Keratinocyte (primary cell): Measurements from ENCODE around the gene EMILIN1. TPM values are rescaled to one million over a fixed set of nuclear protein-coding genes. Genes with fewer than 3 reads are reported as not detected.
A peak's percentile ranks its signal among the peaks of the same experiment; 100 is the strongest.

Source experiments
- DNase-seq: peaks from one replicate; pipeline ENCODE4 v3.0.0-alpha.2; 2011; ENCODE audit warnings: low read depth, missing footprints, low spot score
- FAIRE-seq: peaks from 2 replicates; lab custom pipeline; 2011; peaks lifted over from hg19 to GRCh38; lab: Jason Lieb, UNC
- H2AFZ ChIP-seq: 2 replicates; pipeline ENCODE4 v1.6.0; 2012; ENCODE audit warnings: low read length, control low read depth, inconsistent platforms; ENCODE audit not compliant: control insufficient read depth
- H3K27ac ChIP-seq: 2 replicates; pipeline ENCODE4 v1.5.1; 2011; ENCODE audit warnings: low read length; ENCODE audit not compliant: control insufficient read depth, insufficient read depth
- H3K27me3 ChIP-seq: 3 replicates; pipeline ENCODE4 v1.6.0; 2011; ENCODE audit warnings: low read length; ENCODE audit not compliant: control insufficient read depth, insufficient read depth; ENCODE audit errors: extremely low read depth
- H3K36me3 ChIP-seq, 2 experiments: 2 replicates in 1 of 2; 3 replicates in 1 of 2; pipeline ENCODE4 v1.5.1; 2011; ENCODE audit warnings: low read length in 2 of 2, mild to moderate bottlenecking in 1 of 2; ENCODE audit not compliant: control insufficient read depth in 2 of 2, insufficient read depth in 2 of 2; ENCODE audit errors: extremely low read depth in 1 of 2
- H3K4me1 ChIP-seq: 3 replicates; pipeline ENCODE4 v1.5.1; 2011; ENCODE audit warnings: low read length; ENCODE audit not compliant: control insufficient read depth, insufficient read depth; ENCODE audit errors: extremely low read depth
- H3K4me2 ChIP-seq: 3 replicates; pipeline ENCODE4 v1.6.0; 2011; ENCODE audit warnings: low read depth, low read length; ENCODE audit not compliant: control insufficient read depth, insufficient read depth; ENCODE audit errors: extremely low read depth
- H3K4me3 ChIP-seq, 3 experiments: fragments of 200-600 bp in 1 of 3; sonication (generic) in 1 of 3; 2 replicates in 2 of 3; 3 replicates in 1 of 3; pipeline ENCODE4 v1.5.1; 2011 to 2016; ENCODE audit warnings: low read length in 3 of 3, mild to moderate bottlenecking in 3 of 3, control low read depth in 2 of 3, inconsistent platforms in 1 of 3, low read depth in 1 of 3, mixed read lengths in 1 of 3, mixed run types in 1 of 3, moderate library complexity in 1 of 3; ENCODE audit not compliant: control insufficient read depth in 2 of 3, insufficient read depth in 2 of 3; ENCODE audit errors: extremely low read depth in 1 of 3
- H3K79me2 ChIP-seq: 2 replicates; pipeline ENCODE4 v1.6.0; 2012; ENCODE audit warnings: low read length; ENCODE audit not compliant: control insufficient read depth, insufficient read depth
- H3K9ac ChIP-seq: 3 replicates; pipeline ENCODE4 v1.6.0; 2011; ENCODE audit warnings: low read length; ENCODE audit not compliant: control insufficient read depth, insufficient read depth; ENCODE audit errors: extremely low read depth
- H3K9me1 ChIP-seq: 3 replicates; pipeline ENCODE4 v1.6.0; 2011; ENCODE audit warnings: low read length; ENCODE audit not compliant: control insufficient read depth, insufficient read depth; ENCODE audit errors: extremely low read depth
- H3K9me3 ChIP-seq: 2 replicates; pipeline ENCODE4 v1.5.1; 2012; ENCODE audit warnings: low read depth, low read length; ENCODE audit not compliant: control insufficient read depth
- H4K20me1 ChIP-seq: 3 replicates; pipeline ENCODE4 v1.6.0; 2011; ENCODE audit warnings: low read length; ENCODE audit not compliant: control insufficient read depth, insufficient read depth; ENCODE audit errors: extremely low read depth
- EZH2 ChIP-seq: IDR thresholded peaks from one replicate; pipeline ENCODE4 v1.6.1; 2012; ENCODE audit warnings: inconsistent platforms, mild to moderate bottlenecking, low read length, moderate library complexity
- dilution Hi-C: fragments of 300-500 bp; cut with MboI; formaldehyde crosslinking; loops from one replicate; pipeline ENCODE4 v1.7.0; 2020; ENCODE audit warnings: low sequenced_read_pairs; ENCODE audit not compliant: extremely low pct_ligation_motif_present
- polyA plus RNA-seq, 5 experiments: library from polyadenylated mRNA; depleted of rRNA in 3 of 5; stranded (reverse) in 3 of 5; stranded (forward) in 1 of 5; unstranded in 1 of 5; fragments of >200 nt; gene quantifications; 1 replicate in 1 of 5; 2 replicates in 3 of 5; 3 replicates in 1 of 5; pipeline versions ENCODE4 v1.2.1 to v1.2.3, GENCODE V29; 2011 to 2012; ENCODE audit warnings: missing spikeins in 2 of 5, low read depth in 1 of 5, low replicate concordance in 1 of 5
- TF ChIP-seq, protein P1 (sequence below), 3 experiments: IDR thresholded peaks in 1 of 3; conservative IDR thresholded peaks in 1 of 3; optimal IDR thresholded peaks in 1 of 3; 2 replicates in 2 of 3; 3 replicates in 1 of 3; pipeline versions ENCODE3 to v1.5.1; 2011; ENCODE audit warnings: low read length in 3 of 3, mild to moderate bottlenecking in 3 of 3, moderate library complexity in 2 of 3, control low read depth in 1 of 3, inconsistent platforms in 1 of 3; ENCODE audit not compliant: insufficient read depth in 2 of 3; ENCODE audit errors: extremely low read depth in 1 of 3

The EMILIN1 gene
- polyA plus RNA-seq, 1 donor (not counting 4 experiments of a cell fraction or from before 2014, with no cell fraction given): 0.03 TPM

DNA sequence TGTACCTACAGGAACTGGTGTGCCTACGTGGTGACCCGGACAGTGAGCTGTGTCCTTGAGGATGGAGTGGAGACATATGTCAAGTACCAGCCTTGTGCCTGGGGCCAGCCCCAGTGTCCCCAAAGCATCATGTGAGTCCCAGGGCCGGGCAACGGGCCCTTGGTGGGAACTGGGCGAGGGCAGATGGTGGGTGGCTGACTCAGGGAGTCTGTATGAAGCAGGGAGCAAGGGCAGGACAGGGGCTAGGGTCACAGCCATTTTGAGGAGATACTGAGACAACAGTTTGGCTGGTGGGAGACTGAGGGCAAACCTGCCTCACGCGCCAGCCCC is 1.7 kb downstream of the EMILIN1 start:
- Histone ChIP-seq H3K9me1 (no peaks in the 10 kb centered on the region), H3K27me3 (no peaks in the 10 kb centered on the region), H3K27ac (no peak overlapping the region), H3K9ac (no peak overlapping the region), H2AFZ (no peak overlapping the region), H3K4me2 (no peak overlapping the region), H3K36me3 (no peaks in the 10 kb centered on the region), H3K4me3 (no peak overlapping the region), H3K9me3 (no peaks in the 10 kb centered on the region), H4K20me1 (no peaks in the 10 kb centered on the region), H3K4me1 (peaks cover 14% of the 10 kb centered on the region), H3K79me2 (no peaks in the 10 kb centered on the region)
- dilution Hi-C loops: no loop called here
- FAIRE-seq: no peak
- TF ChIP-seq, protein P1, sequence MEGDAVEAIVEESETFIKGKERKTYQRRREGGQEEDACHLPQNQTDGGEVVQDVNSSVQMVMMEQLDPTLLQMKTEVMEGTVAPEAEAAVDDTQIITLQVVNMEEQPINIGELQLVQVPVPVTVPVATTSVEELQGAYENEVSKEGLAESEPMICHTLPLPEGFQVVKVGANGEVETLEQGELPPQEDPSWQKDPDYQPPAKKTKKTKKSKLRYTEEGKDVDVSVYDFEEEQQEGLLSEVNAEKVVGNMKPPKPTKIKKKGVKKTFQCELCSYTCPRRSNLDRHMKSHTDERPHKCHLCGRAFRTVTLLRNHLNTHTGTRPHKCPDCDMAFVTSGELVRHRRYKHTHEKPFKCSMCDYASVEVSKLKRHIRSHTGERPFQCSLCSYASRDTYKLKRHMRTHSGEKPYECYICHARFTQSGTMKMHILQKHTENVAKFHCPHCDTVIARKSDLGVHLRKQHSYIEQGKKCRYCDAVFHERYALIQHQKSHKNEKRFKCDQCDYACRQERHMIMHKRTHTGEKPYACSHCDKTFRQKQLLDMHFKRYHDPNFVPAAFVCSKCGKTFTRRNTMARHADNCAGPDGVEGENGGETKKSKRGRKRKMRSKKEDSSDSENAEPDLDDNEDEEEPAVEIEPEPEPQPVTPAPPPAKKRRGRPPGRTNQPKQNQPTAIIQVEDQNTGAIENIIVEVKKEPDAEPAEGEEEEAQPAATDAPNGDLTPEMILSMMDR (optimal IDR thresholded peaks at IDR 0.05 in 1 of 3, IDR thresholded peaks at IDR 0.05 in 1 of 3, conservative IDR thresholded peaks at IDR 0.05 in 1 of 3; ENCODE audit: extremely low read depth in 1 of 3, insufficient read depth in 2 of 3, low read length in 3 of 3): no peak
- no peak for DNase-seq

DNA sequence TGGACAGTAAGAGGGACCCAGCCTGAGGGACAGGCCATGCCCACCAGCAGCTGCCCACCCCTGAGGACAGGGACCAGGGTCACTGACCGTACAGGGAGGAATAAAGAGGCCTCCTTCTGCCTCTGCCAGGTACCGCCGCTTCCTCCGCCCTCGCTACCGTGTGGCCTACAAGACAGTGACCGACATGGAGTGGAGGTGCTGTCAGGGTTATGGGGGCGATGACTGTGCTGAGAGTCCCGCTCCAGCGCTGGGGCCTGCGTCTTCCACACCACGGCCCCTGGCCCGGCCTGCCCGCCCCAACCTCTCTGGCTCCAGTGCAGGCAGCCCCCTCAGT is 2.2 kb downstream of the EMILIN1 start:
- Histone ChIP-seq H3K79me2 (no peaks in the 10 kb centered on the region), H3K27me3 (no peaks in the 10 kb centered on the region), H3K36me3 (no peaks in the 10 kb centered on the region), H3K4me3 (no peak overlapping the region), H3K27ac (no peak overlapping the region), H3K9me1 (no peaks in the 10 kb centered on the region), H3K9ac (no peak overlapping the region), H3K4me2 (no peak overlapping the region), H2AFZ (peak overlapping the region; percentile 26), H3K9me3 (no peaks in the 10 kb centered on the region), H3K4me1 (peaks cover 18% of the 10 kb centered on the region), H4K20me1 (no peaks in the 10 kb centered on the region)
- no peak for TF ChIP-seq EZH2
- TF ChIP-seq, protein P1 (optimal IDR thresholded peaks at IDR 0.05 in 1 of 3, IDR thresholded peaks at IDR 0.05 in 1 of 3, conservative IDR thresholded peaks at IDR 0.05 in 1 of 3; ENCODE audit: extremely low read depth in 1 of 3, insufficient read depth in 2 of 3, low read length in 3 of 3): no peak
- FAIRE-seq: no peak
- dilution Hi-C loops: no loop called here
- DNase-seq: no peak
